ENCODE data around the gene ERBB4. TPM values are rescaled to one million over a fixed set of nuclear protein-coding genes. Genes with fewer than 3 reads are reported as not detected.

The ERBB4 gene
- total RNA-seq, 1 donor from 2014 or later: 1.7 TPM

DNA sequence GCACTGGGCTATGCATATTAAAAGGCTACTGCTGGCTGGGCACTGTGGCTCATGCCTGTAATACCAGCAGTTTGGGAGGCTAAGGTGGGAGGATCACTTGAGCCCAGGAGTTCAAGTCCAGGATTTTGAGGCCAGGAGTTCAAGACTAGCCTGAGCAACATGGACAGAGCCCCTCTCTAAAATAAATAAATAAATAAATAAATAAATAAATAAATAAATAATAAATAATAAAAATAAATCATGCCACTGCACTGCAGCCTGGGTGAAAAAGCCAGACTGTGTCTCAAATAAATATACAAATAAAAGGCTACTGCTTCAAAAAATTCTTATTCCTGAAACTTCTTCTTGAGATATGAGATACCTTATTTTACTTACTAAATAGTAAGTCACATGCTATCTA, 439.6 kb downstream of the ERBB4 start:
- DNase-seq (ENCODE audit: low spot score in 2 of 2): no peak
- H3K27me3 ChIP-seq: no peaks in the 10 kb centered on the region
- no peak overlapping the region for H3K4me3 ChIP-seq
- no peaks in the 10 kb centered on the region for H3K36me3 ChIP-seq
- TF ChIP-seq, protein P1, sequence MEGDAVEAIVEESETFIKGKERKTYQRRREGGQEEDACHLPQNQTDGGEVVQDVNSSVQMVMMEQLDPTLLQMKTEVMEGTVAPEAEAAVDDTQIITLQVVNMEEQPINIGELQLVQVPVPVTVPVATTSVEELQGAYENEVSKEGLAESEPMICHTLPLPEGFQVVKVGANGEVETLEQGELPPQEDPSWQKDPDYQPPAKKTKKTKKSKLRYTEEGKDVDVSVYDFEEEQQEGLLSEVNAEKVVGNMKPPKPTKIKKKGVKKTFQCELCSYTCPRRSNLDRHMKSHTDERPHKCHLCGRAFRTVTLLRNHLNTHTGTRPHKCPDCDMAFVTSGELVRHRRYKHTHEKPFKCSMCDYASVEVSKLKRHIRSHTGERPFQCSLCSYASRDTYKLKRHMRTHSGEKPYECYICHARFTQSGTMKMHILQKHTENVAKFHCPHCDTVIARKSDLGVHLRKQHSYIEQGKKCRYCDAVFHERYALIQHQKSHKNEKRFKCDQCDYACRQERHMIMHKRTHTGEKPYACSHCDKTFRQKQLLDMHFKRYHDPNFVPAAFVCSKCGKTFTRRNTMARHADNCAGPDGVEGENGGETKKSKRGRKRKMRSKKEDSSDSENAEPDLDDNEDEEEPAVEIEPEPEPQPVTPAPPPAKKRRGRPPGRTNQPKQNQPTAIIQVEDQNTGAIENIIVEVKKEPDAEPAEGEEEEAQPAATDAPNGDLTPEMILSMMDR (IDR thresholded peaks at IDR 0.05): no peak
- no peak overlapping the region for H3K27ac ChIP-seq
- intact Hi-C loops (cut with DNase I): no loop called here
- H3K9me3 ChIP-seq: no peaks in the 10 kb centered on the region
- H3K4me1 ChIP-seq: no peaks in the 10 kb centered on the region

DNA sequence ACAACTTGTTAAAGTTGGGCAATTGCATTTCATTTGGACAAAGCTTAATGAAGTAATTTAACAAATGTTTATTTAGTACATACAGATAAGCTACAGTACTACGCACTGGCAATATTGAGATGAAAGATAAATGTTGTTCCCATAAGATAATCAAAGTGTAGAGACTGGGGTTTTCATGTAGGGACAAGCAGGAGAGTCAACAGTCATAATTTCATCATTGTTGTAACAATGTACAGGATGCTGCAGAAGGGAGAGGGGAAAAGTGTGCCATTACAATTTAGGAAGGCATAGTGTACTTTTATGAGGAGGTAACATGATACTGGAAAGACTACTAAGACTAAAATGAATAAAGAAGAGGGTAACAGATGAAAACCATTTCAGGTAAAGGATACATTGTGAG, 441.6 kb downstream of the ERBB4 start:
- no peak for DNase-seq (ENCODE audit: low spot score in 2 of 2)
- H3K36me3 ChIP-seq: no peaks in the 10 kb centered on the region
- H3K9me3 ChIP-seq: no peaks in the 10 kb centered on the region
- no peaks in the 10 kb centered on the region for H3K27me3 ChIP-seq
- H3K27ac ChIP-seq: no peak overlapping the region
- TF ChIP-seq, protein P1 (IDR thresholded peaks at IDR 0.05): no peak
- H3K4me3 ChIP-seq: no peak overlapping the region
- H3K4me1 ChIP-seq: no peaks in the 10 kb centered on the region
- intact Hi-C loops (cut with DNase I): no loop called here

DNA sequence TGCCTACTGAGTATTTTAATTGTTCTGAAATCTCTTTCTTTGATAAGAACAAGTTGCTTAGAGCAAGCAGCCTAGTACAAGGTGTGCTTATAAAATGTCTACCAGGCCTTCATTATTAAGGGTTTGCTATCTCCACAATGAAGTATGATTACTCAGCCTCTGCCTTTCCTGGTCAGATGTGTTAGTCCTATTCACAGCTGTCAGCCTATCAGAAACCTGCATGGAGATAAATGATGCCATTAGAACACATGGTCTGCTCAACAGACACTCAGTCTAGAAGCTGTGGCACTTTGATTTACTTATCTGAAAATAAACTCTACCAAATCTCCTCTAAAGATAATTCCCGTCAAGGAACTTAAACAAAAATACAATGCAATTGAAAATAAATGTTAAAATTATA, 448.7 kb downstream of the ERBB4 start:
- no peak for DNase-seq (ENCODE audit: low spot score in 2 of 2)
- intact Hi-C loops (cut with DNase I): no loop called here
- H3K9me3 ChIP-seq: no peaks in the 10 kb centered on the region
- H3K27me3 ChIP-seq: no peaks in the 10 kb centered on the region
- no peak overlapping the region for H3K27ac ChIP-seq
- no peaks in the 10 kb centered on the region for H3K4me1 ChIP-seq
- TF ChIP-seq, protein P1 (IDR thresholded peaks at IDR 0.05): no peak
- H3K4me3 ChIP-seq: no peak overlapping the region
- H3K36me3 ChIP-seq: no peaks in the 10 kb centered on the region

DNA sequence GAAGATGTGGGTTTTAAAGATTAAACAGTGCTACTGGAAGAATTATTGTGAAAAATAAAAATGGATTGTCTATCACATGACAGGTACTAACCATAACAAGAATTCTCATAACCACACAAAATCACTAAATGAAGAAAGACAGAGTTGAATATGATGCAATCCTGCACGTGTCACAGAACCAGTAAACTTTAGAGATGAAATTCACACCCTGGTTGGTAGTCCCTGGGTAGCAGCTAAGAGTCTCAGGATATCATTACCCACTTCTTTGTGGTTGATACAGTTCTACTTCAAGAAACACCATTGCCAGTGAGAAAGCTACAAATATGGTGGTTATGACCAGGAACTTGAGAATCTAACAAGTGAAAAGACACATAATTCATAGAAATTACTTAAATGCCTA, 450.2 kb downstream of the ERBB4 start:
- Histone ChIP-seq H3K4me3 (no peak overlapping the region), H3K4me1 (no peaks in the 10 kb centered on the region), H3K27ac (no peak overlapping the region), H3K9me3 (no peaks in the 10 kb centered on the region), H3K36me3 (no peaks in the 10 kb centered on the region), H3K27me3 (no peaks in the 10 kb centered on the region)
- intact Hi-C loops (cut with DNase I): no loop called here
- DNase-seq (ENCODE audit: low spot score in 2 of 2): no peak
- TF ChIP-seq, protein P1 (IDR thresholded peaks at IDR 0.05): no peak

DNA sequence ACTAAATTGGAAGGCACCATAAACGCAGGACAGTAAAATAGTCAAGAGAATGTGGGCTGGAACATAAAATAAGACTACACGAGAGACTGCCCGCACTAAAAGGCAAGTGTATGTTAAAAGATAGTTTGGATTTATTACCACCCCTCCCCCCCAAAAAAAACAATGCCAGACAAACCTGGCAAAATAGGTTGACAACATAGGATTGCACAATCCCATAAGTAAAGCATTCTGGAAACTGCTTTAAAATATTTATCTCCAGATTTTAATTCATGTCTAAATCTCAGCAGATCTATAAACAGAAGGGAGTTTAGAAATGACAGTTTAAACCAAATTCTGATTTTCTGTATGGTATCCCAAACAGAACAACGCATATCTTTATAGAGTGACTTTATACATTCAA, 455.1 kb downstream of the ERBB4 start:
- DNase-seq (ENCODE audit: low spot score in 2 of 2): no peak
- no peaks in the 10 kb centered on the region for H3K4me1 ChIP-seq

More for the DNA sequence above, 455.1 kb downstream of the ERBB4 start:
- Histone ChIP-seq H3K27me3 (no peaks in the 10 kb centered on the region), H3K4me3 (no peak overlapping the region), H3K27ac (no peak overlapping the region), H3K36me3 (no peaks in the 10 kb centered on the region), H3K9me3 (no peaks in the 10 kb centered on the region)
- TF ChIP-seq, protein P1 (IDR thresholded peaks at IDR 0.05): no peak
- intact Hi-C loops (cut with DNase I): no loop called here
